DOHH2 (cell line): ENCODE results near the gene VWDE.

Experiments
- CTCF ChIP-seq: fragments of 200-600 bp; sonication (generic); IDR thresholded peaks from one replicate; pipeline ENCODE4 v1.5.1; 2014; ENCODE audit warnings: antibody characterized with exemption, mild to moderate bottlenecking, low read depth, low read length; ENCODE audit not compliant: poor library complexity, severe bottlenecking
- EZH2phosphoT487 ChIP-seq: fragments of 200-600 bp; sonication (generic); IDR thresholded peaks from 2 replicates; pipeline ENCODE4 v1.6.1; 2017; ENCODE audit warnings: borderline replicate concordance, mild to moderate bottlenecking, antibody characterized with exemption, low read length, moderate library complexity, mixed read lengths

- TF ChIP-seq CTCF = no peak
- no peak for TF ChIP-seq EZH2phosphoT487
Observed at GRCh38 chr7:12378389-12378788, 25.3 kb downstream of the VWDE start.
